Measurements from ENCODE around the gene PTPRN2.

GRCh38 chr7:158228131-158228530, 359.5 kb downstream of the PTPRN2 start:
- TF ChIP-seq CTCF (conservative IDR thresholded peaks at IDR 0.05; ENCODE audit: low read length), result no peak
- no peak for TF ChIP-seq EZH2phosphoT487 (IDR thresholded peaks at IDR 0.05; ENCODE audit: borderline replicate concordance, low read depth, low read length)

Measured in OCI-LY7 (cell line).